Stimulated activated CD4-positive, alpha-beta T cell treated with anti-CD3 and anti-CD28 coated beads, Interleukin-15, amount 100 ng/mL, for 24 hours (primary cell): Measurements from ENCODE around the gene PTPN4.

Source experiments
- DNase-seq: peaks from one replicate; pipeline ENCODE4 v3.0.0-alpha.2; 2020

PTPN4 gene

DNA sequence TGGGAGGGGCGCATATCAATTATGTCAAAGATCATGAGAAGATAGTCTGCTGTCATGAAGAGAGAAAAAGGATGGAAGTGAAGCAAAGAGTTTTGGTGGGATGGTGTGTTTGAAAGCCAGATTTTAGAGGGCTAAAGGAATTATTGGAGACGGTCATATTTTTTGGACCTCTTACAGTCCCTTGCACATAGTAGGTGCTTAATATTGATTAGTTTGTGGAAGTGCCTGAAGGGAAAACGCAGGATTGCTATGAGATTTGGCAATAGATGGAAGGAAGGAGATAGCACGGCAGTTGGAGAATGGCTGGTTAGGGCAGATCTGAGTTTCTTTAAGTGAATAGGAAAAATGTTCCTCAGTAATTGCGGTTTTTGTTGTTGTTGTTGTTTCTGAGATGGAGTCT lies 269.1 kb downstream of the PTPN4 start:
- DNase-seq, result no peak

DNA sequence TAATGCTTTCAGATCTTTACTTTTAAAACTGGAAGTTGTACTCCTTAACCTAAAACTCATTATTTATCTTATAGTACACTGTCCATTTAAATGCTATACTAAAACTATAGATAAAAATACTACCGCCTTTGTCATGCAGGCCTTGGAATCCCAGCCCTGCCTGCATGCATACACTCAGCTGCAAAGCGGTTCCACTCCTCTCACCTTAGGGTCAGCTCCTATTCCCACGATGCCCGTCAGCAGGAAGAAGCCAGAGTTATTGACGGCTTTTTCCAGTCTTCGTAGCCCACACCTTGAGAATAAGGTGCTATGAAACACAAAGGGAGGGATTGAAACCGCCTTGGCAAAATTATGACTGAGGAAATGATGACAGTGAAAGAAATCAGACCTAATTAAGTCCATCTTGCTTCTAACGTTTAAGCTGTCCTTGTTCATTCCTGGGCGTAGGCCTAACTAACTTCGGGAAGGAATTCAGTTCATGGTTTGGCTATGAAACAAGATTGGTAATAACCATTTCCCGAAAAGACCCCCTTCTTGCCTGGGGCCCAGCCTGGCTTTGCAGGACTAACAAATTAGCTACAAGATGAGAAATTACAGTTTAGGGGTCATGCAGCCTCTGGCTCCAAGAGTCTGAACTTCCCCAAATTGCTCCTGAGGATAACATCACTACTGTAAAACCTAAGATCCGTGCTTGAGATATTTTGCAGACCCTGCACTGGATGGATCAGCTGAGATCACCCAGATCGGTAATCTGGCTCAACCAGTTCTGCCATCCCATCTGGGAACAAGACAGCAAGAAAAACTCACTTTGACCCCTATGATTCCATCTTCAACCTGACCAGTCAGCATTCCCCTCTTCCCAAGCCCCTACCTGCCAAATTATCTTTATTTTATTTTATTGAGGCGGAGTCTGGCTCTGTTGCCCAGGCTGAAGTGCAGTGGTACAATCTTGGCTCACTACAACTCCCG lies 270.2 kb downstream of the PTPN4 start:
- no peak for DNase-seq

GRCh38 chr2:120032297-120032696 lies 272.6 kb downstream of the PTPN4 start:
- DNase-seq, result no peak
